Stimulated activated CD8-positive, alpha-beta memory T cell treated with anti-CD3 and anti-CD28 coated beads, Interleukin-4, amount 100 ng/mL, for 1 hour (primary cell): ENCODE measurements around the gene TUBB.
"Not testable (repeated sequence)": the region's sequence is repeated elsewhere in the genome, so short reads cannot be mapped to it uniquely, and the experiment has no call there.

Source experiments
- DNase-seq, 2 donors: peaks; one replicate each; pipeline ENCODE4 v3.0.0-alpha.2; 2020; ENCODE audit warnings: low read depth in 2 of 2, low spot score in 1 of 2

The TUBB gene

GRCh38 chr6:30738532-30738931 lies 18.4 kb downstream of the TUBB start:
- DNase-seq = no peak

- no peak for DNase-seq
Measured at GRCh38 chr6:30740540-30740870, 20.4 kb downstream of the TUBB start.

GRCh38 chr6:30741063-30741779 lies 21.1 kb downstream of the TUBB start:
- DNase-seq = no peak

GRCh38 chr6:30741789-30742315 lies 21.7 kb downstream of the TUBB start:
- no peak for DNase-seq

- peak; percentile 72 for DNase-seq
Measured at GRCh38 chr6:30742316-30743098, 22.4 kb downstream of the TUBB start, which contains the start of gene FLOT1. FLOT1 (minus strand) TSS chr6:30742687; CDS start chr6:30742189, 498 bp downstream.

GRCh38 chr6:30743099-30744053 lies 23.2 kb downstream of the TUBB start:
- DNase-seq = no peak

- peak in 1 of 2 donors; percentile 51 for DNase-seq
Measured at GRCh38 chr6:30744054-30744805, 24.1 kb downstream of the TUBB start, which contains the start of gene IER3. IER3 (minus strand) TSS chr6:30744547; CDS start chr6:30744518, 29 bp downstream.

GRCh38 chr6:30747300-30747687 lies 27.1 kb downstream of the TUBB start:
- DNase-seq = no peak

GRCh38 chr6:30747902-30748769 lies 28.0 kb downstream of the TUBB start:
- no peak for DNase-seq

- DNase-seq = no peak
Measured at GRCh38 chr6:30748851-30749540, 28.8 kb downstream of the TUBB start.

GRCh38 chr6:30749554-30750378 lies 29.6 kb downstream of the TUBB start:
- DNase-seq = no peak

- no peak for DNase-seq
Measured at GRCh38 chr6:30750379-30750668, 30.2 kb downstream of the TUBB start.

- DNase-seq = no peak
Measured at GRCh38 chr6:30752157-30752927, 32.2 kb downstream of the TUBB start.

GRCh38 chr6:30754631-30755030 lies 34.5 kb downstream of the TUBB start:
- no peak for DNase-seq

- DNase-seq = not testable (repeated sequence)
Measured at GRCh38 chr6:30756405-30757003, 36.4 kb downstream of the TUBB start.

- DNase-seq = no peak
Measured at GRCh38 chr6:30757261-30757904, 37.2 kb downstream of the TUBB start.
